ENCODE data around the gene KCNJ5. TPM values are rescaled to one million over a fixed set of nuclear protein-coding genes. Genes with fewer than 3 reads are reported as not detected.

The KCNJ5 gene
- total and polyA plus RNA-seq, 2 of the 4 experiments (the other 2 are of a cell fraction) = 0.07 to 0.18 TPM

DNA sequence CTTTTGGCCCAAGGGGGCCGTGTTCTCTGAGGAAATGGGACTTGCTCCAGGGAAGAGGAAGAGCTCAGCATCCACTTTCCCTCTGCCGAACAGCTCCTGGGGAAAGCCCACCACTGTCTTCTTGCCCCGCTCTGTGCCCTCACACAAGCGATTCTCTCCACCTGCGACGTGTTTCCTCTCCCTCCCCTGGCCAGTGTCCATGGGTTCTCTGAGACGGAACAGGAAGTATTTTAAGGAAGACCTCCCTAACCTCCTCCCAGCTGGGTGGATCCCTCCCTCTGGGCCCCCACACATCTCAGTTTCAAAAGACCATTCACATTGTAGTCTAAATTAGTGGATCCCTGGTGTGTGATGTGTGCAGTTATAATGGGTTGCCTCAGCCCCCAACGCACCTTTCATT lies 50.0 kb downstream of the KCNJ5 start:
- H3K9me1 ChIP-seq (ENCODE audit: insufficient read depth, low read length) = no peaks in the 10 kb centered on the region
- intact Hi-C loops (cut with micrococcal nuclease) (no loop called here), dilution Hi-C loops (cut with HindIII; ENCODE audit: low sequenced_read_pairs, unreplicated experiment) (no loop called here), in situ Hi-C loops (cut with MboI; ENCODE audit: low sequenced_read_pairs) (no loop called here)
- no peak overlapping the region for H2AFZ ChIP-seq (replicated peaks; ENCODE audit: low read length, poor library complexity)
- no peaks in the 10 kb centered on the region for H4K20me1 ChIP-seq (ENCODE audit: insufficient read depth, low read length)
- ChIA-PET POLR2A (ENCODE audit: unreplicated experiment) (no interaction called here), CTCF (interaction anchor here (1.1 kb wide), 1 partner anchor 16 kb away, joined by 3 read pairs; no protein-coding TSS in a partner anchor)
- no peaks in the 10 kb centered on the region; the same call in 1 of the 2 replicates for H3K4me1 ChIP-seq (ENCODE audit: control insufficient read depth, insufficient read depth, low read length)
- no peak for DNase-seq
- peaks cover 32% of the 10 kb centered on the region for H3K27me3 ChIP-seq (ENCODE audit: control insufficient read depth, insufficient read depth, low read length)
- H3K14ac ChIP-seq (replicated peaks; ENCODE audit: low read depth, low read length) = no peak overlapping the region
- no peak overlapping the region for H2BK5ac ChIP-seq (ENCODE audit: low read depth, low read length, poor library complexity, severe bottlenecking)
- no peak overlapping the region for H2BK120ac ChIP-seq (ENCODE audit: low read depth, low read length)
- no peak overlapping the region for H3K27ac ChIP-seq (ENCODE audit: insufficient read depth, low read length)
- no peak overlapping the region for H2BK20ac ChIP-seq (ENCODE audit: low read depth, low read length)
- H3K9ac ChIP-seq (ENCODE audit: low read depth, low read length) = no peak overlapping the region
- H3K23ac ChIP-seq (ENCODE audit: low read depth, low read length) = no peak overlapping the region
- no peak for ATAC-seq (ENCODE audit: low read depth)
- no peak overlapping the region for H3K56ac ChIP-seq (ENCODE audit: extremely low read depth, insufficient read depth, low read length)
- BruUV-seq (replicated peaks) = no TSS peak
- H2AK5ac ChIP-seq (ENCODE audit: low read depth, low read length) = no peak overlapping the region
- H3K79me1 ChIP-seq (ENCODE audit: low read depth in 1 of 2, low read length in 2 of 2) = no peaks in the 10 kb centered on the region
- no peak overlapping the region for H3K4me3 ChIP-seq (ENCODE audit: insufficient read depth, low read depth, low read length)
- no peaks in the 10 kb centered on the region for H3K36me3 ChIP-seq (ENCODE audit: control insufficient read depth, insufficient read depth, low read length)
- H4K5ac ChIP-seq (ENCODE audit: low read depth, low read length) = no peak overlapping the region
- no peaks in the 10 kb centered on the region for H3K9me3 ChIP-seq (ENCODE audit: control insufficient read depth, insufficient read depth, low read length)
- H2BK15ac ChIP-seq (ENCODE audit: low read depth, low read length) = no peak overlapping the region
- H3K4me2 ChIP-seq (ENCODE audit: low read depth, low read length) = no peak overlapping the region
- no peak overlapping the region for H4K8ac ChIP-seq (ENCODE audit: low read depth in 2 of 2, low read length in 2 of 2)
- H4K91ac ChIP-seq (ENCODE audit: insufficient read depth, low read depth, low read length) = no peak overlapping the region
- TF ChIP-seq CHD1 (IDR thresholded peaks at IDR 0.05; ENCODE audit: low read depth, low read length) = no peak
- TF ChIP-seq, protein P1, sequence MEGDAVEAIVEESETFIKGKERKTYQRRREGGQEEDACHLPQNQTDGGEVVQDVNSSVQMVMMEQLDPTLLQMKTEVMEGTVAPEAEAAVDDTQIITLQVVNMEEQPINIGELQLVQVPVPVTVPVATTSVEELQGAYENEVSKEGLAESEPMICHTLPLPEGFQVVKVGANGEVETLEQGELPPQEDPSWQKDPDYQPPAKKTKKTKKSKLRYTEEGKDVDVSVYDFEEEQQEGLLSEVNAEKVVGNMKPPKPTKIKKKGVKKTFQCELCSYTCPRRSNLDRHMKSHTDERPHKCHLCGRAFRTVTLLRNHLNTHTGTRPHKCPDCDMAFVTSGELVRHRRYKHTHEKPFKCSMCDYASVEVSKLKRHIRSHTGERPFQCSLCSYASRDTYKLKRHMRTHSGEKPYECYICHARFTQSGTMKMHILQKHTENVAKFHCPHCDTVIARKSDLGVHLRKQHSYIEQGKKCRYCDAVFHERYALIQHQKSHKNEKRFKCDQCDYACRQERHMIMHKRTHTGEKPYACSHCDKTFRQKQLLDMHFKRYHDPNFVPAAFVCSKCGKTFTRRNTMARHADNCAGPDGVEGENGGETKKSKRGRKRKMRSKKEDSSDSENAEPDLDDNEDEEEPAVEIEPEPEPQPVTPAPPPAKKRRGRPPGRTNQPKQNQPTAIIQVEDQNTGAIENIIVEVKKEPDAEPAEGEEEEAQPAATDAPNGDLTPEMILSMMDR (conservative IDR thresholded peaks at IDR 0.05; ENCODE audit: low read depth, low read length) = no peak
- no peak for TF ChIP-seq CEBPB (IDR thresholded peaks at IDR 0.05; ENCODE audit: low read depth, low read length)
- TF ChIP-seq MAFK (IDR thresholded peaks at IDR 0.05; ENCODE audit: low read depth, low read length) = no peak
- TF ChIP-seq, protein P2, sequence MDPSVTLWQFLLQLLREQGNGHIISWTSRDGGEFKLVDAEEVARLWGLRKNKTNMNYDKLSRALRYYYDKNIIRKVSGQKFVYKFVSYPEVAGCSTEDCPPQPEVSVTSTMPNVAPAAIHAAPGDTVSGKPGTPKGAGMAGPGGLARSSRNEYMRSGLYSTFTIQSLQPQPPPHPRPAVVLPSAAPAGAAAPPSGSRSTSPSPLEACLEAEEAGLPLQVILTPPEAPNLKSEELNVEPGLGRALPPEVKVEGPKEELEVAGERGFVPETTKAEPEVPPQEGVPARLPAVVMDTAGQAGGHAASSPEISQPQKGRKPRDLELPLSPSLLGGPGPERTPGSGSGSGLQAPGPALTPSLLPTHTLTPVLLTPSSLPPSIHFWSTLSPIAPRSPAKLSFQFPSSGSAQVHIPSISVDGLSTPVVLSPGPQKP (IDR thresholded peaks at IDR 0.05; ENCODE audit: borderline replicate concordance, low read depth, low read length) = no peak
- TF ChIP-seq, protein P3, sequence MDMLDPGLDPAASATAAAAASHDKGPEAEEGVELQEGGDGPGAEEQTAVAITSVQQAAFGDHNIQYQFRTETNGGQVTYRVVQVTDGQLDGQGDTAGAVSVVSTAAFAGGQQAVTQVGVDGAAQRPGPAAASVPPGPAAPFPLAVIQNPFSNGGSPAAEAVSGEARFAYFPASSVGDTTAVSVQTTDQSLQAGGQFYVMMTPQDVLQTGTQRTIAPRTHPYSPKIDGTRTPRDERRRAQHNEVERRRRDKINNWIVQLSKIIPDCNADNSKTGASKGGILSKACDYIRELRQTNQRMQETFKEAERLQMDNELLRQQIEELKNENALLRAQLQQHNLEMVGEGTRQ (IDR thresholded peaks at IDR 0.05; ENCODE audit: low read depth, low read length) = no peak
- no peak for TF ChIP-seq BHLHE40 (IDR thresholded peaks at IDR 0.05; ENCODE audit: low read depth, low read length)
- TF ChIP-seq SMC3 (IDR thresholded peaks at IDR 0.05; ENCODE audit: low read depth, low read length) = no peak
- no peak for TF ChIP-seq POLR2A (IDR thresholded peaks at IDR 0.05; ENCODE audit: low read depth, low read length)
- no peak for TF ChIP-seq FOS (IDR thresholded peaks at IDR 0.05; ENCODE audit: low read depth, low read length)
- H3K18ac ChIP-seq (ENCODE audit: low read depth, low read length) = no peak overlapping the region
- WGBS, 2 experiments (ENCODE audit: extremely low coverage in 2 of 2, insufficient read length in 1 of 2) = 94% methylated on average over 3 of the region's 8 CpGs; no CpG with 5 or more reads in 1 of the 2 experiments
- no peak overlapping the region for H3K4ac ChIP-seq (ENCODE audit: low read depth, low read length)
- no peak overlapping the region for H2AK9ac ChIP-seq (replicated peaks; ENCODE audit: low read depth, low read length, poor library complexity)
